Liver (tissue), 9 donors: ENCODE measurements around the gene LRRC28. TPM values are rescaled to one million over a fixed set of nuclear protein-coding genes. Genes with fewer than 3 reads are reported as not detected.

Experiments used
- DNase-seq: peaks from one replicate; pipeline ENCODE4 v3.0.0-alpha.2; 2017; ENCODE audit warnings: low spot score
- H3K27ac ChIP-seq, 2 donors: one replicate each; pipeline ENCODE4 v1.7.0; 2013; ENCODE audit warnings: inconsistent platforms in 2 of 2, low read length in 2 of 2, control low read depth in 1 of 2, low read depth in 1 of 2, mild to moderate bottlenecking in 1 of 2
- H3K27me3 ChIP-seq, 4 donors: one replicate each; pipeline versions ENCODE4 v1.6.1 to v1.7.0; 2013; ENCODE audit warnings: low read length in 3 of 4, inconsistent platforms in 1 of 4, mild to moderate bottlenecking in 1 of 4, moderate library complexity in 1 of 4; ENCODE audit not compliant: control insufficient read depth in 4 of 4, insufficient read depth in 4 of 4
- H3K36me3 ChIP-seq, 4 donors: one replicate each; pipeline versions ENCODE4 v1.6.1 to v1.7.0; 2013; ENCODE audit warnings: low read length in 3 of 4, mild to moderate bottlenecking in 3 of 4, low read depth in 1 of 4, moderate library complexity in 1 of 4; ENCODE audit not compliant: control insufficient read depth in 4 of 4, insufficient read depth in 3 of 4
- H3K4me1 ChIP-seq, 4 donors: one replicate each; pipeline versions ENCODE4 v1.6.1 to v1.7.0; 2013; ENCODE audit warnings: low read length in 3 of 4, mild to moderate bottlenecking in 3 of 4, moderate library complexity in 1 of 4; ENCODE audit not compliant: control insufficient read depth in 4 of 4, insufficient read depth in 4 of 4
- H3K4me3 ChIP-seq, 3 donors: one replicate each; pipeline versions ENCODE4 v1.6.1 to v1.7.0; 2013; ENCODE audit warnings: low read length in 3 of 3, control low read depth in 1 of 3, low read depth in 1 of 3, mild to moderate bottlenecking in 1 of 3
- H3K9ac ChIP-seq, 2 donors: one replicate each; pipeline ENCODE4 v1.7.0; 2013; ENCODE audit warnings: low read length in 2 of 2, mild to moderate bottlenecking in 2 of 2, moderate library complexity in 2 of 2, control low read depth in 1 of 2, low read depth in 1 of 2
- H3K9me3 ChIP-seq, 4 donors: one replicate each; pipeline versions ENCODE4 v1.6.1 to v1.7.0; 2013; ENCODE audit warnings: low read length in 3 of 4; ENCODE audit not compliant: control insufficient read depth in 4 of 4
- FOXA1 ChIP-seq: IDR thresholded peaks from 2 replicates; pipeline ENCODE4 v1.6.1; 2016; ENCODE audit warnings: antibody characterized with exemption
- FOXA2 ChIP-seq: IDR thresholded peaks from 2 replicates; pipeline ENCODE4 v1.6.1; 2016; ENCODE audit warnings: antibody characterized with exemption
- GABPA ChIP-seq, 2 donors: IDR thresholded peaks in 1 of 2; conservative IDR thresholded peaks in 1 of 2; 2 replicates each; pipeline ENCODE4 v1.6.1; 2016; ENCODE audit warnings: antibody characterized with exemption in 2 of 2, mild to moderate bottlenecking in 1 of 2, moderate library complexity in 1 of 2
- HNF4A ChIP-seq, 2 donors: conservative IDR thresholded peaks; 2 replicates each; pipeline ENCODE4 v1.6.1; 2016; ENCODE audit warnings: antibody characterized with exemption in 2 of 2, mild to moderate bottlenecking in 2 of 2
- HNF4G ChIP-seq: IDR thresholded peaks from 2 replicates; pipeline ENCODE4 v1.6.1; 2016; ENCODE audit warnings: antibody characterized with exemption
- JUND ChIP-seq, 2 donors: IDR thresholded peaks; 2 replicates each; pipeline ENCODE4 v1.6.1; 2016; ENCODE audit warnings: antibody characterized with exemption in 2 of 2
- NR2F2 ChIP-seq: IDR thresholded peaks from 2 replicates; pipeline ENCODE4 v1.6.1; 2016; ENCODE audit warnings: antibody characterized with exemption
- RXRA ChIP-seq, 2 donors: IDR thresholded peaks; 2 replicates each; pipeline ENCODE4 v1.6.1; 2017 to 2018; ENCODE audit warnings: antibody characterized with exemption in 2 of 2, mild to moderate bottlenecking in 1 of 2
- SP1 ChIP-seq: IDR thresholded peaks from 2 replicates; pipeline ENCODE4 v1.6.1; 2018; ENCODE audit warnings: antibody characterized with exemption, mild to moderate bottlenecking
- TAF1 ChIP-seq: conservative IDR thresholded peaks from 2 replicates; pipeline ENCODE4 v1.6.1; 2016; ENCODE audit warnings: antibody characterized with exemption, mild to moderate bottlenecking
- YY1 ChIP-seq: IDR thresholded peaks from 2 replicates; pipeline ENCODE4 v1.6.1; 2016; ENCODE audit warnings: antibody characterized with exemption, mild to moderate bottlenecking
- WGBS: extraction: QIAGEN DNeasy Blood & Tissue Kit; methylation state at CpG from one replicate; pipeline ENCODE4 v1.1.7; 2013; 5-methylcytosine and 5-hydroxymethylcytosine counted together
- polyA plus RNA-seq, 2 donors: library from polyadenylated mRNA; stranded (reverse) in 1 of 2; unstranded in 1 of 2; fragments of 200-250 nt in 1 of 2; fragments of >200 nt in 1 of 2; fragmentation: Nextera tagmentation in 1 of 2; extraction: Ambion mirVana in 1 of 2; gene quantifications; one replicate each; pipeline versions ENCODE4 v1.2.1 to v1.2.3, GENCODE V29; 2013 to 2015
- total RNA-seq, 2 donors: library from RNA; depleted of rRNA; stranded (reverse); fragments of >200 nt; gene quantifications; one replicate each; pipeline ENCODE4 v1.2.3, GENCODE V29; 2014
- TF ChIP-seq, protein P1 (sequence below): fragments of 150-350 bp; IDR thresholded peaks from 2 replicates; pipeline ENCODE4 v1.5.1; 2017; ENCODE audit warnings: improper control_type of control experiment, low read depth, low read length; ENCODE audit not compliant: missing input control
- TF ChIP-seq, protein P2 (sequence below): IDR thresholded peaks from 2 replicates; pipeline ENCODE4 v1.6.1; 2016; ENCODE audit warnings: antibody characterized with exemption
- TF ChIP-seq, protein P3 (sequence below): IDR thresholded peaks from 2 replicates; pipeline ENCODE4 v1.6.1; 2016; ENCODE audit warnings: antibody characterized with exemption
- TF ChIP-seq, protein P4 (sequence below): IDR thresholded peaks from 2 replicates; pipeline ENCODE4 v1.6.1; 2016; ENCODE audit warnings: antibody characterized with exemption
- donor health status: healthy.
- donor health status: healthy.
- donor health status: healthy.
- donor health status: healthy.
- donor health status: healthy.

LRRC28 gene
- total and polyA plus RNA-seq, 4 donors, result 15.4 to 46.6 (median 41.0) TPM

DNA sequence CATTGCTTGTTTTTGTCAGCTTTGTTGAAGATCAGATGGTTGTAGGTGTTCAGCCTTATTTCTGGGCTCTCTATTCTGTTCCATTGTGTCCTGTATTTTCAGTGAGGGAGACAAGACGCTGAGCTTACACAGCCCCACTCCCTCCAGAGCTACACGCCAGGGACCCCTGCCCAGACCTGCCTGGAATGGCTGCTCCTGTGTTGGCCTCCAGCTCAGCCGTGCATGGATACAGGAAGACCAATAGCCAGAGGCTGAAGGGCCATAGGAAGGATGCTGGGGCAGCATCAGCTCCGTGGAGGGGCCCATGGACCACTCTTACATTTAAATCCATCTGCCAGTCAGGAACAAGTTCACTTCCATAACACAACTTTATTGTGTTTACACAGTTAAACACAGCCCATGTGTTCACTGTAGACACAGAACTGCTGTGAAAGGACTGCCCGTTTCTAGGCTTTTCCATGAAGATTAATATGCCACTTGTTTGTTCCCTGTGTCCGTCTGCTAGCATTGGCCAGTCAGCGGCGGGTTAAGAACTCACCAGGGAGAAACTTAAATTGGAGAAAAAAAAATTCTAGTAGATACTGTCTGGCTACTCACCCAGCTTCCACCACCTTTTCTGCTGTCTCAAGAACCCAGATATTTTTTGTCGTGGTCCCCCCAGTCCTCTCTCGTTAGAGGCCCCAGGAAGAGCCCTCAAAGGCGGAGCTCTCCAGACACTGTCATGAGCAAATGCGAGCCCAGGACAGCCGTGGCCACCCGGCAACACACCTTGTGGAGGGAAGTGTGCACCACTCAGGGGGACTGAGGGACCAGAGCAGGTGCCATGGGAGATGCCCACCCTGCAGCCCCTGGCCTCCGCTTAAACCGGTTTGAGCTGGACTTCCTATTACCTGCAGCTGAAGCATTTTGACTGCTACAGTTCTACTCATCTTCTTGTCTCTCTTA is 172.2 kb downstream of the LRRC28 start:
- no peak overlapping the region for H3K27ac ChIP-seq
- no peaks in the 10 kb centered on the region for H3K27me3 ChIP-seq
- no peaks in the 10 kb centered on the region for H3K36me3 ChIP-seq
- no peaks in the 10 kb centered on the region for H3K9me3 ChIP-seq
- 87% methylated on average over 16 of the region's 16 CpGs for WGBS
- no peak overlapping the region for H3K9ac ChIP-seq
- no peak for DNase-seq
- H3K4me1 ChIP-seq, result peaks cover 0 to 3% (median 0%) of the 10 kb centered on the region in 4 donors
- H3K4me3 ChIP-seq, result no peak overlapping the region
- TF ChIP-seq HNF4G, result no peak
- no peak for TF ChIP-seq NR2F2
- no peak for TF ChIP-seq HNF4A (conservative IDR thresholded peaks at IDR 0.05)
- TF ChIP-seq FOXA1, result no peak
- TF ChIP-seq, protein P1, sequence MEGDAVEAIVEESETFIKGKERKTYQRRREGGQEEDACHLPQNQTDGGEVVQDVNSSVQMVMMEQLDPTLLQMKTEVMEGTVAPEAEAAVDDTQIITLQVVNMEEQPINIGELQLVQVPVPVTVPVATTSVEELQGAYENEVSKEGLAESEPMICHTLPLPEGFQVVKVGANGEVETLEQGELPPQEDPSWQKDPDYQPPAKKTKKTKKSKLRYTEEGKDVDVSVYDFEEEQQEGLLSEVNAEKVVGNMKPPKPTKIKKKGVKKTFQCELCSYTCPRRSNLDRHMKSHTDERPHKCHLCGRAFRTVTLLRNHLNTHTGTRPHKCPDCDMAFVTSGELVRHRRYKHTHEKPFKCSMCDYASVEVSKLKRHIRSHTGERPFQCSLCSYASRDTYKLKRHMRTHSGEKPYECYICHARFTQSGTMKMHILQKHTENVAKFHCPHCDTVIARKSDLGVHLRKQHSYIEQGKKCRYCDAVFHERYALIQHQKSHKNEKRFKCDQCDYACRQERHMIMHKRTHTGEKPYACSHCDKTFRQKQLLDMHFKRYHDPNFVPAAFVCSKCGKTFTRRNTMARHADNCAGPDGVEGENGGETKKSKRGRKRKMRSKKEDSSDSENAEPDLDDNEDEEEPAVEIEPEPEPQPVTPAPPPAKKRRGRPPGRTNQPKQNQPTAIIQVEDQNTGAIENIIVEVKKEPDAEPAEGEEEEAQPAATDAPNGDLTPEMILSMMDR, result no peak
- no peak for TF ChIP-seq FOXA2
- TF ChIP-seq, protein P2, sequence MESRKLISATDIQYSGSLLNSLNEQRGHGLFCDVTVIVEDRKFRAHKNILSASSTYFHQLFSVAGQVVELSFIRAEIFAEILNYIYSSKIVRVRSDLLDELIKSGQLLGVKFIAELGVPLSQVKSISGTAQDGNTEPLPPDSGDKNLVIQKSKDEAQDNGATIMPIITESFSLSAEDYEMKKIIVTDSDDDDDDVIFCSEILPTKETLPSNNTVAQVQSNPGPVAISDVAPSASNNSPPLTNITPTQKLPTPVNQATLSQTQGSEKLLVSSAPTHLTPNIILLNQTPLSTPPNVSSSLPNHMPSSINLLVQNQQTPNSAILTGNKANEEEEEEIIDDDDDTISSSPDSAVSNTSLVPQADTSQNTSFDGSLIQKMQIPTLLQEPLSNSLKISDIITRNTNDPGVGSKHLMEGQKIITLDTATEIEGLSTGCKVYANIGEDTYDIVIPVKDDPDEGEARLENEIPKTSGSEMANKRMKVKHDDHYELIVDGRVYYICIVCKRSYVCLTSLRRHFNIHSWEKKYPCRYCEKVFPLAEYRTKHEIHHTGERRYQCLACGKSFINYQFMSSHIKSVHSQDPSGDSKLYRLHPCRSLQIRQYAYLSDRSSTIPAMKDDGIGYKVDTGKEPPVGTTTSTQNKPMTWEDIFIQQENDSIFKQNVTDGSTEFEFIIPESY, result no peak
- no peak for TF ChIP-seq GABPA (IDR thresholded peaks at IDR 0.05 in 1 of 2, conservative IDR thresholded peaks at IDR 0.05 in 1 of 2)
- no peak for TF ChIP-seq RXRA (IDR thresholded peaks at IDR 0.05)
- no peak for TF ChIP-seq TAF1
- TF ChIP-seq SP1, result no peak
- TF ChIP-seq, protein P3, sequence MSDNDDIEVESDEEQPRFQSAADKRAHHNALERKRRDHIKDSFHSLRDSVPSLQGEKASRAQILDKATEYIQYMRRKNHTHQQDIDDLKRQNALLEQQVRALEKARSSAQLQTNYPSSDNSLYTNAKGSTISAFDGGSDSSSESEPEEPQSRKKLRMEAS, result no peak
- no peak for TF ChIP-seq YY1
- TF ChIP-seq, protein P4, sequence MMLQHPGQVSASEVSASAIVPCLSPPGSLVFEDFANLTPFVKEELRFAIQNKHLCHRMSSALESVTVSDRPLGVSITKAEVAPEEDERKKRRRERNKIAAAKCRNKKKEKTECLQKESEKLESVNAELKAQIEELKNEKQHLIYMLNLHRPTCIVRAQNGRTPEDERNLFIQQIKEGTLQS, result no peak

DNA sequence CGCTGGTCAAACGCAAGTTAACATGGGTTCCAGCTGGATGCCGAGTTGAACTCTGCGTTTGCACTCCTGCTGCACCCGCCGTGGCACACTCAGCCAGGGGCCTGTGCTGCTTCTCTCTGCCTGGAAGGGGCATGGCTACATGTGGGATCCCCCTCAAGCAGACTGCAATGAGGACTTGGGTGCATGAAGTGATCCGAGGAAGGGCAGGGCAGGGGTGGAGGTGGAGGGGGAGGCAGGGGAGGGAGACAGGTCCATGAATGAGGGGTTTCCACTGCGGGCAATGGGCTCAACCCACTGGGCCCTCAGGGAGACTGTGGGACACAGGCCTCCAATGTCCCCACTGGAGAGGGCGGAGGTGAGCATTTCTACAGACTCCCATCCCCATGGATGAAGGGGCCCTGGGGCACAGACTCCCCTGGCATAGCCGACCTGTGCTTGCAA is 172.9 kb downstream of the LRRC28 start:
- 94% methylated on average over 10 of the region's 10 CpGs for WGBS
- Histone ChIP-seq H3K9me3 (no peaks in the 10 kb centered on the region), H3K9ac (no peak overlapping the region), H3K4me1 (peaks cover 0 to 3% (median 0%) of the 10 kb centered on the region in 4 donors), H3K4me3 (no peak overlapping the region), H3K36me3 (no peaks in the 10 kb centered on the region), H3K27me3 (no peaks in the 10 kb centered on the region), H3K27ac (no peak overlapping the region)
- DNase-seq, result no peak
- TF ChIP-seq NR2F2 (no peak), TAF1 (no peak), JUND (IDR thresholded peaks at IDR 0.05) (no peak), SP1 (no peak), FOXA1 (no peak)
- TF ChIP-seq, protein P1, result no peak
